Hepatic stellate cell (primary cell): ENCODE data around the gene GARRE1.
"Not testable (repeated sequence)": the region's sequence is repeated elsewhere in the genome, so short reads cannot be mapped to it uniquely, and the experiment has no call there.

Experiments
- DNase-seq: peaks from one replicate; pipeline ENCODE4 v3.0.0; 2011; ENCODE audit warnings: low spot score

The GARRE1 gene

GRCh38 chr19:34254046-34254697 is at the start of gene GARRE1:
GARRE1 (plus strand) TSS chr19:34254554; CDS start chr19:34300474, 45,920 bp downstream.
- DNase-seq: peak; percentile 81

DNA sequence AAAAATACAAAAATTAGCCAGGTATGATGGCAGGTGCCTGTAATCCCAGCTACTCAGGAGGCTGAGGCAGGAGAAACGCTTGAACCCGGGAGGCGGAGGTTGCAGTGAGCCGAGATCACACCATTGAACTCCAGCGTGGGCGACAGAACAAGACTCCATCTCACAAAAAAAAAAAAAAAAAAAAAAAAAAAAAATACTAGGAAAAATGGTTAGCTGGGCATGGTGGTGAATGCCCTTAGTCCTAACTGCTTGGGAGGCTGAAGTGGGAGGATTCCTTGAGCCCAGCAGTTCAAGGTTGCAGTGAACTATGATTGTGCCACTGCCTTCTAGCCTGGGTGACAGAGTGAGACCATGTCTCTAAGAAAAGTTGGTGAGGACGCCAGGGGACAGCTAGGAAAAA is 49.0 kb upstream of the GARRE1 start:
- not testable (repeated sequence) for DNase-seq

GRCh38 chr19:34208291-34208884 is 46.0 kb upstream of the GARRE1 start:
- no peak for DNase-seq

DNA sequence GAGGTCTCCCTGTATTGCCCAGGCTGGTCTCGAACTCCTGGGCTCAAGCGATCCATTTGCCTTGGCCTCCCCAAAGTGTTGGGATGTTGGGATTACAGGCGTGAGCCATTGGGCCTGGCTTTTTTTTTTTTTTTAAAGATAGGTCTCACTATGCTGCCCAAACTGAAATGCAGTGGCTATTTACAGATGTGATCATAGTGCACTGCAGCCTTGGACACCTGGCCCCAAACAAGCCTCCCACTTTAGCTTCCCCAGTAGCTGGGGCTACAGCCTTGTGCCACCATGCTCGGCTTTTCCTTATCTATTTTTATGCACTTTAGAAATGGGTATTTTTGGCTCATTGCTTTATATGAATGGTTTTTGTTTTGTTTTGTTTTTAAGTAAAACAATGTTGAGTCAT is 44.6 kb upstream of the GARRE1 start:
- no peak for DNase-seq

GRCh38 chr19:34213283-34213682 is 41.1 kb upstream of the GARRE1 start:
- DNase-seq: no peak

GRCh38 chr19:34214040-34214439 is 40.3 kb upstream of the GARRE1 start:
- no peak for DNase-seq

DNA sequence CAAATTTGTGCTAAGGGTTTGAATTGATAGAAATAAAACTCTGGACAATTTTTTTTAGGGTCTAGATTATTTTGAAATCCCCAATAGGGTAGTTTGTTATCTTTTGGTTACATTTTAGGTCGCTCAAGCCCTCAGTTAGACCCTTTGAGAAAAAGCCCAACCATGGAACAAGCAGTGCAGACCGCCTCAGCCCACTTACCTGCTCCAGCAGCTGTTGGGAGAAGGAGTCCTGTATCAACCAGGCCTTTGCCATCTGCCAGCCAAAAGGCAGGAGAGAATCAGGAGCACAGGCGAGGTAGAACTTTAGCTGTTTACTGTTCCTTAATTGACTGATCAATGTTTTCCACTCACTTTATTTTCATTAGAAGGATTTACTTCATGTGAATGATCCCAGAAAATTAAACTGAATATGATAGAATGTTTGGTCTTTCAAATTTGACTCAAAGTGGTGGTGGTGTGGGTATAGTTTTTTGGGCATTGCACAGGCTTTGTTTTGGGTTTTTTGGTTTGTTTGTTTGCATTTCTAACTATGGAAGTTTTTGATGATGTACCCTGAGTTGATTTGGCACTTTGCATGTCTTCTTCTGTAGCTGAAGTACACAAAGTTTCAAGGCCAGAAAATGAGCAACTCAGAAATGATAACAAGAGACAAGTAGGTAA is 39.2 kb upstream of the GARRE1 start:
- DNase-seq: no peak

DNA sequence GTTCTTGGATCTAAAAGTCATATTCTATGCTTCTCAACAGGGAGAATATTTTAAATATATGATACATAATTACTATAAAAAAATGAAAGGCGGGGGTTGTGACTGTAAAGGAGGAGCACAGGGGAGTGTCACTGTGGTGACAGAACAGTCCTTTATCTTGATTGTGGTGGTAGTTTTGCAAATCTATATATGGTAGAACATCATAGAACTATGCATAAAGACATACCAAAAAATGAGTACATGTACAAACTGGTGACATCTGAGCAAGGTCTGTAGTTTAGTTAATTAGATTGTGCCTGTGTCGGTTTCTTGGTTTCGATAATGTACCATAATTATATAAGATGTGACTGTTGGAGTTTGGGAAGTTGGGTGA is 38.7 kb upstream of the GARRE1 start:
- no peak for DNase-seq

- not testable (repeated sequence) for DNase-seq
Measured at GRCh38 chr19:34216745-34217219, 37.6 kb upstream of the GARRE1 start.

DNA sequence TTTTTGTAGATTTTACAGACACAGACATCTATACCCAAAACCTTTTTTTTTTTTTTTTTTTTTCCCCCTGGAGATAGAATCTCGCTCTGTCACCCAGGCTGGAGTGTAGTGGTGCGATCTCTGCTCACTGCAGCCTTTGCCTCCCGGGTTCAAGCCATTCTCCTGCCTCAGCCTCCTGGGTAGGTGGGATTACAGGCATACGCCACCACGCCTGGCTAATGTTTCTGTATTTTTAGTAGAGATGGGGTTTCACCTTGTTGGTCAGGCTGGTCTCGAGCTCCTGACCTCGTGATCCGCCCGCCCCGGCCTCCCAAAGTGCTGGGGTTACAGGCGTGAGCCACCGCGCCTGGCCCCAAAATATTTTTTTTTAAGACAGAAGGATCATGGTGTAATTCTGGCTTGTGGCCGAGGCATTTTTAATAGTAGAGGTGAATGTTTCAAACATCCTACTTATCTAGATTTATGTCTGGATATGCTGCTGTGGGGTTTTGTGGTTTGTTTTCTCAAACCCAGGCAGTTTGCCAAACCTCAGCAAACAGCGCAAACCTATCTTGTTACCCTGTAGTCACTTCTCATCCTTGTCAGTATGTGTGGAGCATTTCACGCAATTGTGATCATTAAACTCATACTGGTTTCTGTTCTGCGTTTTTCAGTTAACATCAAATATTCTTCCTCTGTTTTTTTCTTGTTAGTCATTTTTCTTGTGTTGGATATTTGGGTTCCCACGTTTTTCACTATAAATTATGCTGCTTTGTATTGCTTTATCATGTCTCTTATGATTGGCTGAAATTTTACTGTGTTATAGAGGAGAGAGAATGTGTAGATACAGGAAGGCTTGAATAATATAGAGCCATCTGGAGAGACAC is 36.2 kb upstream of the GARRE1 start:
- DNase-seq: peak; percentile 59

GRCh38 chr19:34218818-34219164 is 35.6 kb upstream of the GARRE1 start:
- DNase-seq: no peak

GRCh38 chr19:34220472-34221063 is 33.8 kb upstream of the GARRE1 start:
- peak; percentile 44 for DNase-seq

DNA sequence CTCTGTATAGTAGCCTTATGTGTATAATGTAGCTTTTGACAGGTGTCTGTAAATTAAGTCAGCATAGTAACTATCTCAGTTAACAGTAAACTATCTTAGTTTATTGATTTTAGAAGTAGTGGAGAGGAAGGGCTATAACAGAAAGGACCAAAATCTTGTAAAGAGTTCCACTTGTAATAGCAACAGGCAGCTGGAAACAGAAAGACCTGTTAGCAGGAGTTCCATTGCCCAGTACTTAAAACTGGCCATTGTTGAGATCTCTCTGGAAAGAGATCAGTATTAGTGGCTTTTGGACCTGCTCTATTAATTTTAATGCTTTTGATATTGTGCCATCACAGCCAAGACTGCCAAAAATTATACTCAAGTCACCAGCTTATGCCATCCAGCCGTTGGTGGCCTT is 32.0 kb upstream of the GARRE1 start:
- no peak for DNase-seq

- DNase-seq: peak; percentile 53
Measured at GRCh38 chr19:34224996-34225658, 29.2 kb upstream of the GARRE1 start.

DNA sequence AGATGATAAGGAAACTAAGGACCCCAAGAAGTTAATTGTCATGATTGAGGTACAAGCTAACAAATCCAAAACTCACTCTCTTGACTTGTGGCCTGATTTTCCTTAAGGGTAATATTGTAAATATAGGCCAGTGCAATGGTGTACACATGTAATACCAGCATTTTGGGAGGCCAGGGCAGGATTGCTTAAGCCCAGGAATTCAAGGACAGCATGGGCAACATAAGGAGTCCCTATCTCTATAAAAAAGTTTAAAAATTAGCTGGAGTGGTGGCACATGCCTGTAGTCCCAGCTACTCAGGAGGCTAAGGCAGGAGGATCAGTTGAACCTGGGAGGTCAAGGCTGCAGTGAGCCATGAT is 28.7 kb upstream of the GARRE1 start:
- no peak for DNase-seq

GRCh38 chr19:34226036-34226435 is 28.3 kb upstream of the GARRE1 start:
- DNase-seq: no peak

DNA sequence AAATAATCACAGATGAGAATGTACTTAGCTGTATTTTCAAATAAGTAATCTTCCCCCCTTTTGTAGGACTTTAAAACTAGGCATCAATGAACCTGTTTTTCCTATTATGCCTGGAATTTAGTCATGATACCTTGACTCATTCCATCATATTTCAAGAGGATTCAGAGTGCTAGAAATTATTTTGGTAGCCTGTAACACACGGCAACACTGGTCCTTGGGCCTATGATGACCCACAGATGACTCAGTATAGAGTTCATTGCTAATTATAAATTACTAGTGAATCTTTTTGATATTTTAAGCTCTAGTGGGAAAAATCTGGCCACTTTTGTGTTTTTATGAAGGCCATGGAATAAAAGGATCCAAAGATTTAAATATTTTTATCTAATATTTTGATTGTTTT is 26.0 kb upstream of the GARRE1 start:
- no peak for DNase-seq

- DNase-seq: no peak
Measured at GRCh38 chr19:34228762-34229161, 25.6 kb upstream of the GARRE1 start.

- no peak for DNase-seq
Measured at GRCh38 chr19:34229721-34230120, 24.6 kb upstream of the GARRE1 start.

- DNase-seq: no peak
Measured at GRCh38 chr19:34230820-34231219, 23.5 kb upstream of the GARRE1 start.

DNA sequence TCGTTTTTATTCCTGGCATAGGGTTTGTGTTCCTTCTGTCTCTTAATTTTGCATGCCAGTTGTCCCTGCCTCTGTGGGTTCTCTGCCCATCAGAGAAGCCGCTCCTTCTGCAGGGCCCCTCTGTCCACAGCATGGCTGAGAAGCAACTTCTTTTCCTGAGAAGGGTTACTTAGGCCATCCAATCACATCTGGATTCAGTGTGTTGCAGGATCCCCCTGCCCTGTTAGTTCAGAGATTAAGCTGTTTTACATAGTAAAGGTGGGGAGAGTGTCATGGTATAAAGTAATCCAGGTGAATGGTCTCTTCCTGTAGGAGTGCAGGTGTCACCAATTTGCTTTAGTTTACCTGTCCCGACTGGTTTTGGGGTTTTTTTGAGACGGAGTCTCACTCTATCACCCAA is 22.9 kb upstream of the GARRE1 start:
- no peak for DNase-seq
